ENCODE data around the gene EPC1.
"Not testable (repeated sequence)": the region's sequence is repeated elsewhere in the genome, so short reads cannot be mapped to it uniquely, and the experiment has no call there.

The EPC1 gene

GRCh38 chr10:32271617-32272016 lies 75.3 kb downstream of the EPC1 start:
- no peak for DNase-seq

- no peak for DNase-seq
Measured at GRCh38 chr10:32269343-32270100, 77.4 kb downstream of the EPC1 start.

- no peak for DNase-seq
Measured at GRCh38 chr10:32268788-32269187, 78.2 kb downstream of the EPC1 start.

- no peak for DNase-seq
Measured at GRCh38 chr10:32266979-32267378, 80.0 kb downstream of the EPC1 start.

GRCh38 chr10:32266566-32266965 lies 80.4 kb downstream of the EPC1 start:
- no peak for DNase-seq

- DNase-seq, result no peak
Measured at GRCh38 chr10:32265756-32266155, 81.2 kb downstream of the EPC1 start.

- no peak for DNase-seq
Measured at GRCh38 chr10:32263300-32263699, 83.7 kb downstream of the EPC1 start.

- DNase-seq, result no peak
Measured at GRCh38 chr10:32259551-32259950, 87.4 kb downstream of the EPC1 start.

- peak; percentile 17 to 63 for DNase-seq
Measured at GRCh38 chr10:32256613-32257437, 90.1 kb downstream of the EPC1 start.

GRCh38 chr10:32253821-32254220 lies 93.1 kb downstream of the EPC1 start:
- DNase-seq, result no peak

- DNase-seq, result no peak
Measured at GRCh38 chr10:32253276-32253675, 93.7 kb downstream of the EPC1 start.

GRCh38 chr10:32250489-32250888 lies 96.5 kb downstream of the EPC1 start:
- DNase-seq, result not testable (repeated sequence)

GRCh38 chr10:32246685-32247084 lies 100.3 kb downstream of the EPC1 start:
- DNase-seq, result no peak

- no peak for DNase-seq
Measured at GRCh38 chr10:32245760-32246159, 101.2 kb downstream of the EPC1 start.

GRCh38 chr10:32244421-32245207 lies 102.3 kb downstream of the EPC1 start:
- no peak for DNase-seq

GRCh38 chr10:32244011-32244410 lies 102.9 kb downstream of the EPC1 start:
- no peak for DNase-seq

GRCh38 chr10:32241946-32242345 lies 105.0 kb downstream of the EPC1 start:
- DNase-seq, result no peak

- no peak for DNase-seq
Measured at GRCh38 chr10:32240471-32240870, 106.5 kb downstream of the EPC1 start.

GRCh38 chr10:32239769-32240168 lies 107.2 kb downstream of the EPC1 start:
- DNase-seq, result no peak

- no peak for DNase-seq
Measured at GRCh38 chr10:32237644-32238345, 109.2 kb downstream of the EPC1 start.

- no peak for DNase-seq
Measured at GRCh38 chr10:32234471-32234870, 112.5 kb downstream of the EPC1 start.

- not testable (repeated sequence) for DNase-seq
Measured at GRCh38 chr10:32233375-32233774, 113.6 kb downstream of the EPC1 start.

- DNase-seq, result no peak
Measured at GRCh38 chr10:32232378-32232777, 114.6 kb downstream of the EPC1 start.
